Ovary (tissue), 9 donors: ENCODE results near the gene E2F6. TPM values are rescaled to one million over a fixed set of nuclear protein-coding genes. Genes with fewer than 3 reads are reported as not detected.

Experiments used
- DNase-seq, 5 donors: peaks; one replicate each; pipeline ENCODE4 v3.0.0-alpha.2; 2019 to 2020
- H3K27ac ChIP-seq, 2 donors: fragments of 200-600 bp; one replicate each; pipeline versions ENCODE4 v1.5.1 to v1.8.0; 2019 to 2022
- H3K27me3 ChIP-seq: fragments of 200-600 bp; one replicate; pipeline ENCODE4 v1.8.0; 2022
- H3K36me3 ChIP-seq: fragments of 200-600 bp; sonication (generic); one replicate; pipeline ENCODE4 v1.5.1; 2019
- H3K4me1 ChIP-seq: one replicate; pipeline ENCODE4 v1.8.1; 2013; ENCODE audit warnings: mild to moderate bottlenecking, moderate library complexity; ENCODE audit not compliant: insufficient read depth
- H3K4me3 ChIP-seq: fragments of 200-600 bp; sonication (generic); one replicate; pipeline ENCODE4 v1.5.1; 2017
- H3K9me3 ChIP-seq, 2 donors: fragments of 200-600 bp in 1 of 2; sonication (generic) in 1 of 2; one replicate each; pipeline versions ENCODE4 v1.5.1 to v1.8.1; 2013 to 2019; ENCODE audit warnings: mild to moderate bottlenecking in 1 of 2, moderate library complexity in 1 of 2
- EP300 ChIP-seq: sonication (generic); formaldehyde crosslinking; IDR thresholded peaks from one replicate; pipeline ENCODE4 v1.6.1; 2017; ENCODE audit warnings: antibody characterized with exemption
- POLR2A ChIP-seq: fragments of 450-650 bp; IDR thresholded peaks from one replicate; pipeline ENCODE4 v1.6.1; 2017; ENCODE audit warnings: antibody characterized with exemption, mild to moderate bottlenecking, moderate library complexity
- WGBS, 3 donors: extraction: QIAGEN DNeasy Blood & Tissue Kit in 1 of 3; methylation state at CpG; one replicate each; pipeline versions ENCODE4 v1.1.5 to v1.1.7; 2013 to 2017; 5-methylcytosine and 5-hydroxymethylcytosine counted together
- intact Hi-C, 4 donors: fragments of 100-400 bp; cut with DNase I; formaldehyde crosslinking; loops; one replicate each; pipeline versions ENCODE4 v1.11.0 to v1.15.1; 2022 to 2023
- polyA plus RNA-seq, 2 donors: library from polyadenylated mRNA; stranded (reverse); fragments of 200-250 nt in 1 of 2; fragments of 350-450 nt in 1 of 2; fragmentation: Illumina TruSeq in 1 of 2; extraction: RNeasy Lipid Tissue Mini Kit (QIAGEN cat#74804) in 1 of 2; gene quantifications; one replicate each; pipeline ENCODE4 v1.2.3, GENCODE V29; 2013 to 2014
- total RNA-seq, 7 donors: library from RNA; depleted of rRNA in 2 of 7; stranded (reverse); fragments of >200 nt in 2 of 7; fragmentation: NEBNext Ultra II Directional in 3 of 7; extraction: Animal tissue kit (Norgen Biotek cat#: 25700) in 3 of 7; gene quantifications; one replicate each; pipeline versions ENCODE4 v1.1.0 to v1.2.4, GENCODE V29; 2016 to 2023
- TF ChIP-seq, protein P1 (sequence below), 3 donors: fragments of 450-650 bp in 2 of 3; fragments of 200-600 bp in 1 of 3; IDR thresholded peaks; one replicate each; pipeline versions ENCODE4 v1.5.1 to v1.8.0; 2016 to 2022; ENCODE audit warnings: antibody characterized with exemption in 3 of 3, mild to moderate bottlenecking in 1 of 3
- donor health status: DM: no; HTN: no; CAD: no; lungs with moderate emphysema.
- donor health status: DM: no; HTN: no; CAD: no.
- donor health status: Bipolar disorder and iron deficiency.
- donor health status: DM: yes; HTN: yes; CAD: no.
- donor health status: DM: no; HTN: no; CAD: no.
- donor health status: DM: yes; HTN: yes; CAD: no.

The E2F6 gene
- total and polyA plus RNA-seq, 9 donors: 9.9 to 19.6 (median 14.9) TPM

GRCh38 chr2:11422901-11423435 is 43.0 kb downstream of the E2F6 start:
- TF ChIP-seq EP300 (no peak), POLR2A (no peak)
- TF ChIP-seq, protein P1, sequence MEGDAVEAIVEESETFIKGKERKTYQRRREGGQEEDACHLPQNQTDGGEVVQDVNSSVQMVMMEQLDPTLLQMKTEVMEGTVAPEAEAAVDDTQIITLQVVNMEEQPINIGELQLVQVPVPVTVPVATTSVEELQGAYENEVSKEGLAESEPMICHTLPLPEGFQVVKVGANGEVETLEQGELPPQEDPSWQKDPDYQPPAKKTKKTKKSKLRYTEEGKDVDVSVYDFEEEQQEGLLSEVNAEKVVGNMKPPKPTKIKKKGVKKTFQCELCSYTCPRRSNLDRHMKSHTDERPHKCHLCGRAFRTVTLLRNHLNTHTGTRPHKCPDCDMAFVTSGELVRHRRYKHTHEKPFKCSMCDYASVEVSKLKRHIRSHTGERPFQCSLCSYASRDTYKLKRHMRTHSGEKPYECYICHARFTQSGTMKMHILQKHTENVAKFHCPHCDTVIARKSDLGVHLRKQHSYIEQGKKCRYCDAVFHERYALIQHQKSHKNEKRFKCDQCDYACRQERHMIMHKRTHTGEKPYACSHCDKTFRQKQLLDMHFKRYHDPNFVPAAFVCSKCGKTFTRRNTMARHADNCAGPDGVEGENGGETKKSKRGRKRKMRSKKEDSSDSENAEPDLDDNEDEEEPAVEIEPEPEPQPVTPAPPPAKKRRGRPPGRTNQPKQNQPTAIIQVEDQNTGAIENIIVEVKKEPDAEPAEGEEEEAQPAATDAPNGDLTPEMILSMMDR (IDR thresholded peaks at IDR 0.05): no peak
- Histone ChIP-seq H3K4me1 (peaks cover 15% of the 10 kb centered on the region), H3K4me3 (no peak overlapping the region), H3K36me3 (no peaks in the 10 kb centered on the region), H3K27ac (peak overlapping the region in 1 of 2 donors; percentile 2), H3K27me3 (no peaks in the 10 kb centered on the region), H3K9me3 (no peaks in the 10 kb centered on the region)
- DNase-seq: peak; percentile 49 to 72 (median 64)
- 61 to 78% (median 71%) methylated on average over 4 of the region's 4 CpGs for WGBS, 3 donors
- intact Hi-C loops: no loop called here

GRCh38 chr2:11422491-11422865 is 43.5 kb downstream of the E2F6 start:
- H3K36me3 ChIP-seq: no peaks in the 10 kb centered on the region
- no peak for DNase-seq
- H3K4me3 ChIP-seq: no peak overlapping the region
- peaks cover 15% of the 10 kb centered on the region for H3K4me1 ChIP-seq
- WGBS, 3 donors: 71 to 88% (median 81%) methylated on average over 5 of the region's 5 CpGs
- intact Hi-C loops: no loop called here
- no peak overlapping the region for H3K27ac ChIP-seq
- no peaks in the 10 kb centered on the region for H3K9me3 ChIP-seq
- no peaks in the 10 kb centered on the region for H3K27me3 ChIP-seq
- no peak for TF ChIP-seq POLR2A
- no peak for TF ChIP-seq EP300
- TF ChIP-seq, protein P1 (IDR thresholded peaks at IDR 0.05): no peak

DNA sequence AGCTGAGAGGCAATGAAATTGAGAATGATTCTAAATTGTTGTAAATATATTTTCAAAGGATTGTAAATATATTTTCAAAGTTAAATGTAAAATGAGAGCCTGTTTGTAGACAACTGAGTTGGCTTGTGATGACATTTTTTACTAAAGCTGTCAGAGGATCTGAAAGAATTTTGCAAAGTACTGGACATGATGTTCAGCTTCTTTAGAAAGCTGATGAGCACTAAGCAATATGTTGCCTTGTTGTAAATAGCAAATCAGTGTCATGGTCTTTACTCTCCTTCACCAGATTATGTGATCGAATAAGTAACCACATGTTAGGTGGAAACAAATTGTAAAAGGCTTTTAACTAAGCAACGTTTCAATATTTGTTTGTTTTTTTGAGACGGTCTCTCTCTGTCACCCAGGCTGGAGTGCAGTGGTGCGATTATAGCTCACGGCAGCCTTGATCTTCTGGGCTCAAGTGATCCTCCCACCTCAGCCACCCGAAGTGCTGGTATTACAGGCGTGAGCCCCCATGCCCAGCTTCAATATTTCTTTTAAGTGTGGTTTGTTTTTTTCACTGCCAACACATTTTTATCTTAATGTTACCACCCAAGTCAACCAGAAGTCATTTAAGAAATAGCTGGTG is 44.0 kb downstream of the E2F6 start:
- intact Hi-C loops: no loop called here

GRCh38 chr2:11420671-11421070 is 45.3 kb downstream of the E2F6 start:
- no peaks in the 10 kb centered on the region for H3K27me3 ChIP-seq
- no peaks in the 10 kb centered on the region for H3K36me3 ChIP-seq
- no peak for DNase-seq
- H3K9me3 ChIP-seq: no peaks in the 10 kb centered on the region
- H3K27ac ChIP-seq: no peak overlapping the region
- TF ChIP-seq, protein P1 (IDR thresholded peaks at IDR 0.05): no peak
- no peak overlapping the region for H3K4me3 ChIP-seq
- intact Hi-C loops: no loop called here
- WGBS, 3 donors: 89 to 95% (median 92%) methylated on average over 9 of the region's 9 CpGs
- peaks cover 15% of the 10 kb centered on the region for H3K4me1 ChIP-seq

More for the DNA sequence above, 44.0 kb downstream of the E2F6 start:
- DNase-seq: no peak
- Histone ChIP-seq H3K27me3 (no peaks in the 10 kb centered on the region), H3K27ac (peak overlapping the region in 1 of 2 donors; percentile 20), H3K9me3 (no peaks in the 10 kb centered on the region), H3K4me1 (peaks cover 15% of the 10 kb centered on the region), H3K36me3 (no peaks in the 10 kb centered on the region), H3K4me3 (no peak overlapping the region)
- 51 to 72% (median 57%) methylated on average over 7 of the region's 7 CpGs for WGBS, 3 donors
- TF ChIP-seq, protein P1 (IDR thresholded peaks at IDR 0.05): no peak
- TF ChIP-seq POLR2A: no peak
- no peak for TF ChIP-seq EP300
